WTC11 (cell line): ENCODE measurements around the gene GPATCH8. TPM values are rescaled to one million over a fixed set of nuclear protein-coding genes. Genes with fewer than 3 reads are reported as not detected.
A peak's percentile ranks its signal among the peaks of the same experiment; 100 is the strongest.

Source experiments
- ATAC-seq: fragments of 200-7000 bp; cut with Tn5 transposase; 2 replicates; pipeline ENCODE4 v1.10.0; 2021; ENCODE audit warnings: mild to moderate bottlenecking, moderate library complexity
- CTCF ChIA-PET: fragments of 300-600 bp; sonication (Branson Sonifier 250); formaldehyde crosslinking; loops from one replicate; lab custom pipeline; 2021; ENCODE audit warnings: antibody characterized with exemption; lab: Charles Lee
- POLR2A ChIA-PET: fragments of 350-600 bp; sonication (Branson Sonifier 250); formaldehyde crosslinking; loops from one replicate; lab custom pipeline; 2021; ENCODE audit warnings: antibody characterized with exemption; lab: Charles Lee
- DNase-seq: peaks from one replicate; pipeline ENCODE4 v3.0.0; 2021; ENCODE audit warnings: low spot score
- H3K27ac Mint-ChIP-seq: 2 replicates; pipeline ENCODE4 v1.8.0; 2021; ENCODE audit warnings: mixed read lengths
- H3K27me3 Mint-ChIP-seq: 2 replicates; pipeline ENCODE4 v1.8.0; 2021; ENCODE audit warnings: low read depth, mild to moderate bottlenecking, moderate library complexity, mixed read lengths
- H3K36me3 Mint-ChIP-seq: 2 replicates; pipeline ENCODE4 v1.8.0; 2021; ENCODE audit warnings: mixed read lengths
- H3K4me1 Mint-ChIP-seq: 2 replicates; pipeline ENCODE4 v1.8.0; 2022; ENCODE audit warnings: mixed read lengths
- H3K4me3 Mint-ChIP-seq: 2 replicates; pipeline ENCODE4 v1.8.0; 2021; ENCODE audit warnings: mild to moderate bottlenecking, moderate library complexity, mixed read lengths
- H3K9me3 Mint-ChIP-seq: 2 replicates; pipeline ENCODE4 v1.8.0; 2021; ENCODE audit warnings: mixed read lengths
- FOXP1 ChIP-seq: sonication (generic); formaldehyde crosslinking; IDR thresholded peaks from 2 replicates; pipeline ENCODE4 v1.8.0; 2022; ENCODE audit warnings: missing genetic modification reagents, mild to moderate bottlenecking, moderate library complexity, borderline replicate concordance
- GRHL2 ChIP-seq: fragments of 250-450 bp; sonication (Bioruptor Pico); IDR thresholded peaks from 2 replicates; pipeline ENCODE4 v1.8.0; 2022; ENCODE audit warnings: mild to moderate bottlenecking, moderate library complexity; ENCODE audit not compliant: insufficient replicate concordance, severe bottlenecking
- IRF2 ChIP-seq: sonication (generic); formaldehyde crosslinking; IDR thresholded peaks from 2 replicates; pipeline ENCODE4 v1.8.0; 2022; ENCODE audit warnings: low read depth, missing genetic modification reagents, borderline replicate concordance
- MLX ChIP-seq: sonication (generic); formaldehyde crosslinking; IDR thresholded peaks from 2 replicates; pipeline ENCODE4 v1.8.1; 2023; ENCODE audit warnings: mild to moderate bottlenecking, missing genetic modification reagents, moderate library complexity
- MXD4 ChIP-seq: fragments of 250-450 bp; sonication (Bioruptor Pico); IDR thresholded peaks from 2 replicates; pipeline ENCODE4 v1.8.0; 2021; ENCODE audit warnings: mild to moderate bottlenecking, moderate library complexity, borderline replicate concordance
- NR1H2 ChIP-seq: sonication (generic); formaldehyde crosslinking; IDR thresholded peaks from 2 replicates; pipeline ENCODE4 v1.9.0; 2021; ENCODE audit warnings: mild to moderate bottlenecking, moderate library complexity, missing genetic modification reagents
- NR2C2 ChIP-seq: sonication (generic); formaldehyde crosslinking; IDR thresholded peaks from 2 replicates; pipeline ENCODE4 v1.8.0; 2022; ENCODE audit warnings: mild to moderate bottlenecking, missing genetic modification reagents
- PREB ChIP-seq: sonication (generic); formaldehyde crosslinking; IDR thresholded peaks from 2 replicates; pipeline ENCODE4 v1.8.1; 2022; ENCODE audit warnings: mild to moderate bottlenecking, missing genetic modification reagents, moderate library complexity, borderline replicate concordance
- ZBTB21 ChIP-seq: sonication (generic); formaldehyde crosslinking; IDR thresholded peaks from 2 replicates; pipeline ENCODE4 v1.8.1; 2023; ENCODE audit warnings: mild to moderate bottlenecking, missing genetic modification reagents, borderline replicate concordance
- ZNF671 ChIP-seq: fragments of 250-450 bp; sonication (Bioruptor Pico); IDR thresholded peaks from 2 replicates; pipeline ENCODE4 v1.8.0; 2021; ENCODE audit warnings: mild to moderate bottlenecking
- total RNA-seq: library from RNA; stranded (reverse); gene quantifications from 3 replicates; pipeline ENCODE4 v1.2.3, GENCODE V29; 2021
- TF ChIP-seq, protein P1 (sequence below): sonication (generic); formaldehyde crosslinking; IDR thresholded peaks from 2 replicates; pipeline ENCODE4 v1.8.1; 2023; ENCODE audit warnings: mild to moderate bottlenecking, missing genetic modification reagents, moderate library complexity
- TF ChIP-seq, protein P2 (sequence below): sonication (generic); formaldehyde crosslinking; IDR thresholded peaks from 2 replicates; pipeline ENCODE4 v1.8.1; 2023; ENCODE audit warnings: mild to moderate bottlenecking, missing genetic modification reagents, borderline replicate concordance
- TF ChIP-seq, protein P3 (sequence below): sonication (generic); formaldehyde crosslinking; IDR thresholded peaks from 2 replicates; pipeline ENCODE4 v1.8.1; 2022; ENCODE audit warnings: mild to moderate bottlenecking, moderate library complexity, missing genetic modification reagents
- TF ChIP-seq, protein P4 (sequence below): fragments of 250-450 bp; sonication (Bioruptor Pico); IDR thresholded peaks from 2 replicates; pipeline ENCODE4 v1.9.0; 2021; ENCODE audit warnings: mild to moderate bottlenecking, borderline replicate concordance
- TF ChIP-seq, protein P5 (sequence below): sonication (generic); formaldehyde crosslinking; IDR thresholded peaks from 2 replicates; pipeline ENCODE4 v1.8.1; 2022; ENCODE audit warnings: missing genetic modification reagents, borderline replicate concordance
- TF ChIP-seq, protein P6 (sequence below): sonication (generic); formaldehyde crosslinking; IDR thresholded peaks from 2 replicates; pipeline ENCODE4 v1.8.0; 2023; ENCODE audit warnings: missing genetic modification reagents

Gene GPATCH8
- total RNA-seq, 1 experiment from 2014 or later: 51.9 TPM

DNA sequence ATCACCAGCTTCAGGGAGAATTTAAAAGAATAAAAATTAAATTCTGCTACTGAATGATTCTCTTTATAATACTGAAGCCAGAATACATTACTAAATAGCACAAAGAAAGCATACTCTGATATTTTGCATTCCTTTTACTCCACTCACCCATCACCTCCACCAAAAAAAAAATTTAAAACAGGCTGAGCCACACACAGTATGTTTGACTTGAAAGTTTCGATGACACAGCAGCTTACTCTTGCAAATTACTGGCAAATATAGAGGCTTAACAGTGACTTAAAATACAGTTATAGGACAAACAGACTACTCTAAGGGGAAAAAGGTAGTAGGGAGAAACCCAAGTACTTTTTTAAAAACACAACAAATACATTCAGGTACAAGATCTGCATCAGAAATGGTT, 39.2 kb downstream of the GPATCH8 start:
- Mint-ChIP-seq H3K4me1 (peaks cover 20% of the 10 kb centered on the region), H3K36me3 (peaks cover 2% of the 10 kb centered on the region; the same call in 1 of the 2 replicates), H3K4me3 (no peak overlapping the region), H3K9me3 (no peaks in the 10 kb centered on the region), H3K27me3 (no peaks in the 10 kb centered on the region), H3K27ac (peak overlapping the region; percentile 68)
- ChIA-PET POLR2A (no interaction called here), CTCF (no interaction called here)
- DNase-seq: no peak
- TF ChIP-seq, protein P1, sequence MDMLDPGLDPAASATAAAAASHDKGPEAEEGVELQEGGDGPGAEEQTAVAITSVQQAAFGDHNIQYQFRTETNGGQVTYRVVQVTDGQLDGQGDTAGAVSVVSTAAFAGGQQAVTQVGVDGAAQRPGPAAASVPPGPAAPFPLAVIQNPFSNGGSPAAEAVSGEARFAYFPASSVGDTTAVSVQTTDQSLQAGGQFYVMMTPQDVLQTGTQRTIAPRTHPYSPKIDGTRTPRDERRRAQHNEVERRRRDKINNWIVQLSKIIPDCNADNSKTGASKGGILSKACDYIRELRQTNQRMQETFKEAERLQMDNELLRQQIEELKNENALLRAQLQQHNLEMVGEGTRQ: no peak
- TF ChIP-seq, protein P2, sequence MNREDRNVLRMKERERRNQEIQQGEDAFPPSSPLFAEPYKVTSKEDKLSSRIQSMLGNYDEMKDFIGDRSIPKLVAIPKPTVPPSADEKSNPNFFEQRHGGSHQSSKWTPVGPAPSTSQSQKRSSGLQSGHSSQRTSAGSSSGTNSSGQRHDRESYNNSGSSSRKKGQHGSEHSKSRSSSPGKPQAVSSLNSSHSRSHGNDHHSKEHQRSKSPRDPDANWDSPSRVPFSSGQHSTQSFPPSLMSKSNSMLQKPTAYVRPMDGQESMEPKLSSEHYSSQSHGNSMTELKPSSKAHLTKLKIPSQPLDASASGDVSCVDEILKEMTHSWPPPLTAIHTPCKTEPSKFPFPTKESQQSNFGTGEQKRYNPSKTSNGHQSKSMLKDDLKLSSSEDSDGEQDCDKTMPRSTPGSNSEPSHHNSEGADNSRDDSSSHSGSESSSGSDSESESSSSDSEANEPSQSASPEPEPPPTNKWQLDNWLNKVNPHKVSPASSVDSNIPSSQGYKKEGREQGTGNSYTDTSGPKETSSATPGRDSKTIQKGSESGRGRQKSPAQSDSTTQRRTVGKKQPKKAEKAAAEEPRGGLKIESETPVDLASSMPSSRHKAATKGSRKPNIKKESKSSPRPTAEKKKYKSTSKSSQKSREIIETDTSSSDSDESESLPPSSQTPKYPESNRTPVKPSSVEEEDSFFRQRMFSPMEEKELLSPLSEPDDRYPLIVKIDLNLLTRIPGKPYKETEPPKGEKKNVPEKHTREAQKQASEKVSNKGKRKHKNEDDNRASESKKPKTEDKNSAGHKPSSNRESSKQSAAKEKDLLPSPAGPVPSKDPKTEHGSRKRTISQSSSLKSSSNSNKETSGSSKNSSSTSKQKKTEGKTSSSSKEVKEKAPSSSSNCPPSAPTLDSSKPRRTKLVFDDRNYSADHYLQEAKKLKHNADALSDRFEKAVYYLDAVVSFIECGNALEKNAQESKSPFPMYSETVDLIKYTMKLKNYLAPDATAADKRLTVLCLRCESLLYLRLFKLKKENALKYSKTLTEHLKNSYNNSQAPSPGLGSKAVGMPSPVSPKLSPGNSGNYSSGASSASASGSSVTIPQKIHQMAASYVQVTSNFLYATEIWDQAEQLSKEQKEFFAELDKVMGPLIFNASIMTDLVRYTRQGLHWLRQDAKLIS (CRISPR knock-in tag): no peak
- no peak for TF ChIP-seq NR1H2
- TF ChIP-seq IRF2 (CRISPR knock-in tag): no peak
- no peak for TF ChIP-seq MLX (CRISPR knock-in tag)
- no peak for TF ChIP-seq FOXP1 (CRISPR knock-in tag)
- TF ChIP-seq NR2C2: no peak
- TF ChIP-seq, protein P3, sequence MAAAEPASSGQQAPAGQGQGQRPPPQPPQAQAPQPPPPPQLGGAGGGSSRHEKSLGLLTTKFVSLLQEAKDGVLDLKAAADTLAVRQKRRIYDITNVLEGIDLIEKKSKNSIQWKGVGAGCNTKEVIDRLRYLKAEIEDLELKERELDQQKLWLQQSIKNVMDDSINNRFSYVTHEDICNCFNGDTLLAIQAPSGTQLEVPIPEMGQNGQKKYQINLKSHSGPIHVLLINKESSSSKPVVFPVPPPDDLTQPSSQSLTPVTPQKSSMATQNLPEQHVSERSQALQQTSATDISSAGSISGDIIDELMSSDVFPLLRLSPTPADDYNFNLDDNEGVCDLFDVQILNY (CRISPR knock-in tag): no peak
- no peak for TF ChIP-seq ZBTB21 (CRISPR knock-in tag)
- TF ChIP-seq PREB (CRISPR knock-in tag): no peak
- no peak for TF ChIP-seq MXD4 (CRISPR knock-in tag)
- TF ChIP-seq, protein P4, sequence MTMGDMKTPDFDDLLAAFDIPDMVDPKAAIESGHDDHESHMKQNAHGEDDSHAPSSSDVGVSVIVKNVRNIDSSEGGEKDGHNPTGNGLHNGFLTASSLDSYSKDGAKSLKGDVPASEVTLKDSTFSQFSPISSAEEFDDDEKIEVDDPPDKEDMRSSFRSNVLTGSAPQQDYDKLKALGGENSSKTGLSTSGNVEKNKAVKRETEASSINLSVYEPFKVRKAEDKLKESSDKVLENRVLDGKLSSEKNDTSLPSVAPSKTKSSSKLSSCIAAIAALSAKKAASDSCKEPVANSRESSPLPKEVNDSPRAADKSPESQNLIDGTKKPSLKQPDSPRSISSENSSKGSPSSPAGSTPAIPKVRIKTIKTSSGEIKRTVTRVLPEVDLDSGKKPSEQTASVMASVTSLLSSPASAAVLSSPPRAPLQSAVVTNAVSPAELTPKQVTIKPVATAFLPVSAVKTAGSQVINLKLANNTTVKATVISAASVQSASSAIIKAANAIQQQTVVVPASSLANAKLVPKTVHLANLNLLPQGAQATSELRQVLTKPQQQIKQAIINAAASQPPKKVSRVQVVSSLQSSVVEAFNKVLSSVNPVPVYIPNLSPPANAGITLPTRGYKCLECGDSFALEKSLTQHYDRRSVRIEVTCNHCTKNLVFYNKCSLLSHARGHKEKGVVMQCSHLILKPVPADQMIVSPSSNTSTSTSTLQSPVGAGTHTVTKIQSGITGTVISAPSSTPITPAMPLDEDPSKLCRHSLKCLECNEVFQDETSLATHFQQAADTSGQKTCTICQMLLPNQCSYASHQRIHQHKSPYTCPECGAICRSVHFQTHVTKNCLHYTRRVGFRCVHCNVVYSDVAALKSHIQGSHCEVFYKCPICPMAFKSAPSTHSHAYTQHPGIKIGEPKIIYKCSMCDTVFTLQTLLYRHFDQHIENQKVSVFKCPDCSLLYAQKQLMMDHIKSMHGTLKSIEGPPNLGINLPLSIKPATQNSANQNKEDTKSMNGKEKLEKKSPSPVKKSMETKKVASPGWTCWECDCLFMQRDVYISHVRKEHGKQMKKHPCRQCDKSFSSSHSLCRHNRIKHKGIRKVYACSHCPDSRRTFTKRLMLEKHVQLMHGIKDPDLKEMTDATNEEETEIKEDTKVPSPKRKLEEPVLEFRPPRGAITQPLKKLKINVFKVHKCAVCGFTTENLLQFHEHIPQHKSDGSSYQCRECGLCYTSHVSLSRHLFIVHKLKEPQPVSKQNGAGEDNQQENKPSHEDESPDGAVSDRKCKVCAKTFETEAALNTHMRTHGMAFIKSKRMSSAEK (CRISPR knock-in tag): no peak
- TF ChIP-seq ZNF671 (CRISPR knock-in tag): no peak
- TF ChIP-seq, protein P5, sequence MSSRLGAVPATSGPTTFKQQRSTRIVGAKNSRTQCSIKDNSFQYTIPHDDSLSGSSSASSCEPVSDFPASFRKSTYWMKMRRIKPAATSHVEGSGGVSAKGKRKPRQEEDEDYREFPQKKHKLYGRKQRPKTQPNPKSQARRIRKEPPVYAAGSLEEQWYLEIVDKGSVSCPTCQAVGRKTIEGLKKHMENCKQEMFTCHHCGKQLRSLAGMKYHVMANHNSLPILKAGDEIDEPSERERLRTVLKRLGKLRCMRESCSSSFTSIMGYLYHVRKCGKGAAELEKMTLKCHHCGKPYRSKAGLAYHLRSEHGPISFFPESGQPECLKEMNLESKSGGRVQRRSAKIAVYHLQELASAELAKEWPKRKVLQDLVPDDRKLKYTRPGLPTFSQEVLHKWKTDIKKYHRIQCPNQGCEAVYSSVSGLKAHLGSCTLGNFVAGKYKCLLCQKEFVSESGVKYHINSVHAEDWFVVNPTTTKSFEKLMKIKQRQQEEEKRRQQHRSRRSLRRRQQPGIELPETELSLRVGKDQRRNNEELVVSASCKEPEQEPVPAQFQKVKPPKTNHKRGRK (CRISPR knock-in tag): no peak
- TF ChIP-seq GRHL2: no peak
- TF ChIP-seq, protein P6, sequence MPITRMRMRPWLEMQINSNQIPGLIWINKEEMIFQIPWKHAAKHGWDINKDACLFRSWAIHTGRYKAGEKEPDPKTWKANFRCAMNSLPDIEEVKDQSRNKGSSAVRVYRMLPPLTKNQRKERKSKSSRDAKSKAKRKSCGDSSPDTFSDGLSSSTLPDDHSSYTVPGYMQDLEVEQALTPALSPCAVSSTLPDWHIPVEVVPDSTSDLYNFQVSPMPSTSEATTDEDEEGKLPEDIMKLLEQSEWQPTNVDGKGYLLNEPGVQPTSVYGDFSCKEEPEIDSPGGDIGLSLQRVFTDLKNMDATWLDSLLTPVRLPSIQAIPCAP: no peak
- no peak for ATAC-seq
